ENCODE results near the gene TMEM203.
"Not testable (repeated sequence)": the region's sequence is repeated elsewhere in the genome, so short reads cannot be mapped to it uniquely, and the experiment has no call there.

Gene TMEM203

GRCh38 chr9:137241490-137242268, 36.2 kb upstream of the TMEM203 start:
- DNase-seq, result peak; percentile 59

GRCh38 chr9:137240841-137241489, 35.5 kb upstream of the TMEM203 start, which contains the start of gene TUBB4B:
Gene TUBB4B, plus strand, starts transcription at chr9:137241287. Its CDS starts 74 bp downstream, at chr9:137241361.
- DNase-seq, result peak; percentile 100

- DNase-seq, result peak; percentile 67
These were observed 34.9 kb upstream of the TMEM203 start for GRCh38 chr9:137240318-137240840.

- DNase-seq, result not testable (repeated sequence)
These were observed 34.2 kb upstream of the TMEM203 start for GRCh38 chr9:137239541-137240200.

- no peak for DNase-seq
These were observed 32.6 kb upstream of the TMEM203 start for GRCh38 chr9:137237759-137238726.

GRCh38 chr9:137236936-137237421, 31.5 kb upstream of the TMEM203 start:
- no peak for DNase-seq

- DNase-seq, result peak; percentile 88
These were observed 30.9 kb upstream of the TMEM203 start for GRCh38 chr9:137236238-137236935.

- no peak for DNase-seq
These were observed 30.2 kb upstream of the TMEM203 start for GRCh38 chr9:137235424-137236237.

- DNase-seq, result no peak
These were observed 29.4 kb upstream of the TMEM203 start for GRCh38 chr9:137234758-137235423.

GRCh38 chr9:137234055-137234697, 28.7 kb upstream of the TMEM203 start:
- no peak for DNase-seq

- no peak for DNase-seq
These were observed 27.9 kb upstream of the TMEM203 start for GRCh38 chr9:137233143-137233980.

- DNase-seq, result no peak
These were observed 27.1 kb upstream of the TMEM203 start for GRCh38 chr9:137232510-137232909.

- DNase-seq, result no peak
These were observed 26.7 kb upstream of the TMEM203 start for GRCh38 chr9:137232101-137232500.

GRCh38 chr9:137231372-137232039, 26.1 kb upstream of the TMEM203 start:
- no peak for DNase-seq

GRCh38 chr9:137230705-137231371, 25.4 kb upstream of the TMEM203 start, which contains the start of gene SLC34A3:
Gene SLC34A3, plus strand, starts transcription at chr9:137230901. Its CDS starts 802 bp downstream, at chr9:137231703.
- no peak for DNase-seq

GRCh38 chr9:137229903-137230704, 24.7 kb upstream of the TMEM203 start:
- no peak for DNase-seq

Measured in CD4-positive, alpha-beta T cell treated with Interferon gamma for 1 hour (primary cell).